PC-9 (cell line): ENCODE results near the gene GNB3.

Experiments
- CTCF ChIP-seq: fragments of 200-600 bp; sonication (generic); conservative IDR thresholded peaks from 2 replicates; pipeline ENCODE4 v1.6.1; 2017; ENCODE audit warnings: mixed run types, antibody characterized with exemption, mild to moderate bottlenecking, moderate library complexity
- EZH2 ChIP-seq: fragments of 200-600 bp; sonication (generic); IDR thresholded peaks from 2 replicates; pipeline ENCODE4 v1.8.0; 2017; ENCODE audit warnings: antibody characterized with exemption, low read depth

GRCh38 chr12:6842075-6842474 lies 1.4 kb downstream of the GNB3 start:
- TF ChIP-seq CTCF (no peak), EZH2 (no peak)
